OCI-LY1 (cell line): Measurements from ENCODE around the gene KRTAP10-12.

Experiments
- H2AFZ ChIP-seq: fragments of 200-600 bp; sonication (generic), shearing (Covaris generic); 2 replicates; pipeline ENCODE4 v1.6.0; 2014; ENCODE audit warnings: antibody characterized with exemption, mild to moderate bottlenecking, low read length
- H3F3A ChIP-seq: fragments of 200-600 bp; sonication (generic), shearing (Covaris generic); 2 replicates; pipeline ENCODE4 v1.6.0; 2014; ENCODE audit warnings: mild to moderate bottlenecking, antibody characterized with exemption, low read length, moderate library complexity; ENCODE audit not compliant: insufficient read depth
- H3K27ac ChIP-seq: fragments of 200-600 bp; sonication (generic); 2 replicates; pipeline ENCODE4 v1.5.1; 2014; ENCODE audit warnings: low read length, mixed run types, mild to moderate bottlenecking, low read depth; ENCODE audit not compliant: poor library complexity, severe bottlenecking
- H3K27me3 ChIP-seq: fragments of 200-600 bp; sonication (generic); 2 replicates; pipeline ENCODE4 v1.6.0; 2014; ENCODE audit warnings: antibody characterized with exemption, mild to moderate bottlenecking, low read length, moderate library complexity; ENCODE audit not compliant: insufficient read depth
- H3K36me3 ChIP-seq: fragments of 200-600 bp; sonication (generic); 2 replicates; pipeline ENCODE4 v1.6.1; 2014; ENCODE audit warnings: mild to moderate bottlenecking, antibody characterized with exemption, low read length, moderate library complexity, mixed read lengths; ENCODE audit not compliant: insufficient read depth
- H3K4me1 ChIP-seq: fragments of 200-600 bp; sonication (generic); 2 replicates; pipeline ENCODE4 v1.5.1; 2014; ENCODE audit warnings: mild to moderate bottlenecking, low read length, moderate library complexity; ENCODE audit not compliant: insufficient read depth, severe bottlenecking
- H3K4me2 ChIP-seq: fragments of 200-600 bp; sonication (generic), shearing (Covaris generic); 2 replicates; pipeline ENCODE4 v1.6.1; 2014; ENCODE audit warnings: low read length
- H3K4me3 ChIP-seq: fragments of 200-600 bp; sonication (generic); 2 replicates; pipeline ENCODE4 v1.5.1; 2014; ENCODE audit warnings: low read length, low read depth, mild to moderate bottlenecking, mixed read lengths; ENCODE audit not compliant: poor library complexity, severe bottlenecking
- H3K79me2 ChIP-seq: fragments of 200-600 bp; shearing (Covaris generic); 2 replicates; pipeline ENCODE4 v1.6.1; 2016; ENCODE audit warnings: mixed run types, low read length, mixed read lengths; ENCODE audit not compliant: insufficient read depth
- H3K9ac ChIP-seq: fragments of 200-600 bp; sonication (generic), shearing (Covaris generic); 2 replicates; pipeline ENCODE4 v1.6.1; 2014; ENCODE audit warnings: mild to moderate bottlenecking, low read length, mixed read lengths
- H3K9me2 ChIP-seq: fragments of 200-600 bp; sonication (generic), shearing (Covaris generic); 2 replicates; pipeline ENCODE4 v1.6.1; 2014; ENCODE audit warnings: low read depth, mild to moderate bottlenecking, low read length, mixed read lengths
- H3K9me3 ChIP-seq: fragments of 200-600 bp; shearing (Covaris generic); 2 replicates; pipeline ENCODE4 v1.6.1; 2014; ENCODE audit warnings: low read length, mixed read lengths
- H4K20me1 ChIP-seq: fragments of 200-600 bp; sonication (generic), shearing (Covaris generic); 2 replicates; pipeline ENCODE4 v1.6.0; 2016; ENCODE audit warnings: mild to moderate bottlenecking, low read length; ENCODE audit not compliant: insufficient read depth
- EZH2 ChIP-seq: fragments of 200-600 bp; sonication (generic), shearing (Covaris generic); IDR thresholded peaks from 2 replicates; pipeline ENCODE4 v1.8.0; 2017; ENCODE audit warnings: borderline replicate concordance, mixed run types, mild to moderate bottlenecking, antibody characterized with exemption, low read length, moderate library complexity, mixed read lengths
- TF ChIP-seq, protein P1 (sequence below): fragments of 200-600 bp; sonication (generic), shearing (Covaris generic); IDR thresholded peaks from 2 replicates; pipeline ENCODE4 v1.5.1; 2017; ENCODE audit warnings: mild to moderate bottlenecking, antibody characterized with exemption, low read length, moderate library complexity, mixed read lengths

The KRTAP10-12 gene

DNA sequence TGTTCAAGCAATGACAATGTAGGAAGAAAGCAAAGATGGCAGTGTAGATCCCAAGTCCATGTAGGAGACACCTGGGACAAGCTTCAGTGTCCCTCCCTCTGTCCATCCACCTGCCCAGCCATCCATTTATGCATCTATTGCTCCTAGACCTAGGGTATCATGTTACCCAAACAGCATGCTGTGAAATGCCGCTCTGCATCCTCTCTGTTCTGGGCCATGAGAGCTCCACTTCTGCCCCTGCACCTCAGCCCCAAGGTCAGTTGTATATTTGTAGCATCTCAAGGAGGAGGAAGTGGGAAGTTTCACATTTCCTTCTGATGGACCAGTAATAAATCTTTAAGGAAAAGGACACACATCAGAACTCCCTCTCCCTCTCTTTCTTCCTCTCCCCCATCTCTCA lies 42.3 kb downstream of the KRTAP10-12 start:
- Histone ChIP-seq H2AFZ (no peak overlapping the region), H3K4me2 (no peak overlapping the region), H3K9ac (no peak overlapping the region), H3K9me2 (no peaks in the 10 kb centered on the region), H4K20me1 (no peaks in the 10 kb centered on the region), H3K79me2 (no peaks in the 10 kb centered on the region), H3K36me3 (no peaks in the 10 kb centered on the region), H3K4me3 (no peak overlapping the region), H3K4me1 (no peaks in the 10 kb centered on the region), H3K27me3 (peaks cover under 1% of the 10 kb centered on the region), H3F3A (no peaks in the 10 kb centered on the region), H3K9me3 (0 out of 2 replicates have a peak, but pooled peaks cover 2% of the 10 kb centered on the region), H3K27ac (no peak overlapping the region)
- TF ChIP-seq, protein P1, sequence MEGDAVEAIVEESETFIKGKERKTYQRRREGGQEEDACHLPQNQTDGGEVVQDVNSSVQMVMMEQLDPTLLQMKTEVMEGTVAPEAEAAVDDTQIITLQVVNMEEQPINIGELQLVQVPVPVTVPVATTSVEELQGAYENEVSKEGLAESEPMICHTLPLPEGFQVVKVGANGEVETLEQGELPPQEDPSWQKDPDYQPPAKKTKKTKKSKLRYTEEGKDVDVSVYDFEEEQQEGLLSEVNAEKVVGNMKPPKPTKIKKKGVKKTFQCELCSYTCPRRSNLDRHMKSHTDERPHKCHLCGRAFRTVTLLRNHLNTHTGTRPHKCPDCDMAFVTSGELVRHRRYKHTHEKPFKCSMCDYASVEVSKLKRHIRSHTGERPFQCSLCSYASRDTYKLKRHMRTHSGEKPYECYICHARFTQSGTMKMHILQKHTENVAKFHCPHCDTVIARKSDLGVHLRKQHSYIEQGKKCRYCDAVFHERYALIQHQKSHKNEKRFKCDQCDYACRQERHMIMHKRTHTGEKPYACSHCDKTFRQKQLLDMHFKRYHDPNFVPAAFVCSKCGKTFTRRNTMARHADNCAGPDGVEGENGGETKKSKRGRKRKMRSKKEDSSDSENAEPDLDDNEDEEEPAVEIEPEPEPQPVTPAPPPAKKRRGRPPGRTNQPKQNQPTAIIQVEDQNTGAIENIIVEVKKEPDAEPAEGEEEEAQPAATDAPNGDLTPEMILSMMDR: no peak
- no peak for TF ChIP-seq EZH2

DNA sequence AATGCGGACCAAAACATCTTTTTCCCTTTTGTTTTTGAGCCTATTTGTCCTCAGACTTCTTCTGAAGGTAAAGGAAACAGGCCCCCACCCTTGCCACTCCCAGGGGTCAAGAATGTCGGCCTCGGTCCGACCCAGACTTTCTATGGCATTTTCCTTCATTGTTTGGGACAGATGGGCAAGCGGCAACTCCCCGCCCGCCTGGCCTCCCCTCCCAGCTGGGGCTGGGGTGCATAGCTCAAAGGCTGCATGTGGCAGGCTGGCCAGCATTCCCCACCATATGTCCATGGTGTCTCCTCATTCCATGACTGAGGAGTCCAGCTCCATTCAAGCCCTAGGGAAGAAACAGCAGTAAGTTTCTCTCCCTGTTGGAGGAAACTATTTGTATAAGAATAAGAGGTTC lies 43.8 kb downstream of the KRTAP10-12 start:
- Histone ChIP-seq H3K79me2 (no peaks in the 10 kb centered on the region), H3K4me1 (no peaks in the 10 kb centered on the region), H3K27me3 (no peaks in the 10 kb centered on the region; the same call in none of the 2 replicates), H3K9me2 (no peaks in the 10 kb centered on the region), H3F3A (no peaks in the 10 kb centered on the region), H2AFZ (no peak overlapping the region), H4K20me1 (no peaks in the 10 kb centered on the region), H3K9me3 (0 out of 2 replicates have a peak, but pooled peaks cover 2% of the 10 kb centered on the region), H3K4me3 (no peak overlapping the region), H3K4me2 (no peak overlapping the region), H3K36me3 (no peaks in the 10 kb centered on the region), H3K9ac (no peak overlapping the region), H3K27ac (no peak overlapping the region)
- TF ChIP-seq EZH2: no peak
- TF ChIP-seq, protein P1: no peak

DNA sequence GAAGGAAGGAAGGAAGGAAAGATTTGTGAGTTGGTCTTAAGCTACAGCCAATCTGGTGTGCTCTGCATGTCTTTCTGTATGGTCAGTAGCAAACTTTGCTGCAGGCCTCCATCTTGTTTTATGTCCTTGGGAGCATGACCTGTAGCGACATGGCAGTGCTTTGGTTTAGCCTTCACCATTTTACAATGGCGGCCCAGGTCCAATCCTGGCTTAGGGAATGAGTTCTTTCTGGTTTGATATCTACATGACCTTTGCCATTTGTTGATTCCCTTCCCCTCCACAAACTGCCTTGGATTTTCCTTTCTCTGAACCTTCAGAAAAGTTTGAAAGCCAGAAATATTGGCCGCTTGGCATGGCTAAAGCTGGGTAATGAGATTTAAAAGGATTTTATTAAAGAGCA lies 44.9 kb downstream of the KRTAP10-12 start:
- H3K4me2 ChIP-seq: no peak overlapping the region
- no peak overlapping the region for H2AFZ ChIP-seq
- H3K9me2 ChIP-seq: no peaks in the 10 kb centered on the region
- H3K36me3 ChIP-seq: no peaks in the 10 kb centered on the region
- no peak overlapping the region for H3K4me3 ChIP-seq
- no peaks in the 10 kb centered on the region for H3K4me1 ChIP-seq
- H3K27ac ChIP-seq: no peak overlapping the region
- TF ChIP-seq, protein P1: no peak
- TF ChIP-seq EZH2: no peak
- H4K20me1 ChIP-seq: no peaks in the 10 kb centered on the region
- H3F3A ChIP-seq: no peaks in the 10 kb centered on the region
- no peaks in the 10 kb centered on the region for H3K79me2 ChIP-seq
- H3K9ac ChIP-seq: no peak overlapping the region
- H3K27me3 ChIP-seq: no peaks in the 10 kb centered on the region; the same call in none of the 2 replicates
- 0 out of 2 replicates have a peak, but pooled peaks cover 2% of the 10 kb centered on the region for H3K9me3 ChIP-seq
